Endothelial cell of umbilical vein (primary cell): ENCODE results near the gene SNCA.

Experiments
- EZH2 ChIP-seq: IDR thresholded peaks from 2 replicates; pipeline ENCODE4 v1.6.1; 2012; ENCODE audit warnings: borderline replicate concordance, low read depth, mild to moderate bottlenecking, moderate library complexity, low read length, inconsistent platforms; ENCODE audit not compliant: severe bottlenecking
- FOS ChIP-seq: IDR thresholded peaks from 2 replicates; pipeline ENCODE4 v1.6.1; 2011; ENCODE audit warnings: mild to moderate bottlenecking, low read length, moderate library complexity, borderline replicate concordance; ENCODE audit not compliant: insufficient read depth
- GATA2 ChIP-seq: IDR thresholded peaks from 2 replicates; pipeline ENCODE4 v1.7.0; 2011; ENCODE audit warnings: low read depth, mild to moderate bottlenecking, moderate library complexity, mixed read lengths, low read length; ENCODE audit not compliant: insufficient read length, insufficient read depth
- JUN ChIP-seq: IDR thresholded peaks from 2 replicates; pipeline ENCODE4 v1.6.1; 2011; ENCODE audit warnings: borderline replicate concordance, low read depth; ENCODE audit not compliant: insufficient read length, insufficient read depth
- MAX ChIP-seq: IDR thresholded peaks from 2 replicates; pipeline ENCODE4 v1.6.1; 2011; ENCODE audit not compliant: insufficient read depth, insufficient read length
- MYC ChIP-seq: IDR thresholded peaks from one replicate; pipeline ENCODE4 v1.6.1; 2011; ENCODE audit warnings: mild to moderate bottlenecking, low read depth, low read length
- POLR2A ChIP-seq: IDR thresholded peaks from 2 replicates; pipeline ENCODE4 v1.6.1; 2012; ENCODE audit warnings: low read depth, mild to moderate bottlenecking, control low read depth, low read length
- POLR2AphosphoS5 ChIP-seq: IDR thresholded peaks from 2 replicates; pipeline ENCODE4 v1.6.1; 2012; ENCODE audit warnings: low read depth, mild to moderate bottlenecking, control low read depth, low read length, moderate library complexity; ENCODE audit not compliant: insufficient read depth
- TF ChIP-seq, protein P1 (sequence below), 2 donors: IDR thresholded peaks; 1 replicate in 1 of 2; 2 replicates in 1 of 2; pipeline ENCODE4 v1.5.1; 2011; ENCODE audit warnings: low read length in 2 of 2, mild to moderate bottlenecking in 2 of 2, moderate library complexity in 2 of 2, control low read depth in 1 of 2, inconsistent platforms in 1 of 2, low read depth in 1 of 2; ENCODE audit not compliant: insufficient read depth in 1 of 2; ENCODE audit errors: extremely low read depth in 1 of 2

- TF ChIP-seq, protein P1, sequence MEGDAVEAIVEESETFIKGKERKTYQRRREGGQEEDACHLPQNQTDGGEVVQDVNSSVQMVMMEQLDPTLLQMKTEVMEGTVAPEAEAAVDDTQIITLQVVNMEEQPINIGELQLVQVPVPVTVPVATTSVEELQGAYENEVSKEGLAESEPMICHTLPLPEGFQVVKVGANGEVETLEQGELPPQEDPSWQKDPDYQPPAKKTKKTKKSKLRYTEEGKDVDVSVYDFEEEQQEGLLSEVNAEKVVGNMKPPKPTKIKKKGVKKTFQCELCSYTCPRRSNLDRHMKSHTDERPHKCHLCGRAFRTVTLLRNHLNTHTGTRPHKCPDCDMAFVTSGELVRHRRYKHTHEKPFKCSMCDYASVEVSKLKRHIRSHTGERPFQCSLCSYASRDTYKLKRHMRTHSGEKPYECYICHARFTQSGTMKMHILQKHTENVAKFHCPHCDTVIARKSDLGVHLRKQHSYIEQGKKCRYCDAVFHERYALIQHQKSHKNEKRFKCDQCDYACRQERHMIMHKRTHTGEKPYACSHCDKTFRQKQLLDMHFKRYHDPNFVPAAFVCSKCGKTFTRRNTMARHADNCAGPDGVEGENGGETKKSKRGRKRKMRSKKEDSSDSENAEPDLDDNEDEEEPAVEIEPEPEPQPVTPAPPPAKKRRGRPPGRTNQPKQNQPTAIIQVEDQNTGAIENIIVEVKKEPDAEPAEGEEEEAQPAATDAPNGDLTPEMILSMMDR (IDR thresholded peaks at IDR 0.05; ENCODE audit: extremely low read depth in 1 of 2, insufficient read depth in 1 of 2, low read depth in 1 of 2, low read length in 2 of 2), result no peak
- no peak for TF ChIP-seq FOS
- TF ChIP-seq EZH2, result no peak
- TF ChIP-seq POLR2AphosphoS5, result no peak
- TF ChIP-seq MAX, result no peak
- no peak for TF ChIP-seq POLR2A
- TF ChIP-seq JUN, result no peak
- TF ChIP-seq GATA2, result no peak
- no peak for TF ChIP-seq MYC
These were observed 154.2 kb downstream of the SNCA start for GRCh38 chr4:89682808-89683207.
